K562 (cell line): ENCODE data around the gene FRMD4A.

Experiments used
- BHLHE40 ChIP-seq: IDR thresholded peaks from 2 replicates; pipeline ENCODE4 v1.6.1; 2011; ENCODE audit warnings: low read length, improper control_type of control experiment
- CTCF ChIP-seq, 3 experiments: IDR thresholded peaks in 2 of 3; conservative IDR thresholded peaks in 1 of 3; 2 replicates each; pipeline ENCODE4 v1.5.1; 2011 to 2012; ENCODE audit warnings: low read length in 3 of 3, mild to moderate bottlenecking in 3 of 3, control low read depth in 2 of 3, improper control_type of control experiment in 1 of 3, inconsistent platforms in 1 of 3, low read depth in 1 of 3, mixed read lengths in 1 of 3, moderate library complexity in 1 of 3; ENCODE audit not compliant: insufficient read depth in 2 of 3
- ETS1 ChIP-seq: conservative IDR thresholded peaks from 2 replicates; pipeline ENCODE4 v1.6.1; 2011; ENCODE audit warnings: low read depth, mild to moderate bottlenecking, low read length; ENCODE audit not compliant: control insufficient read depth
- GABPA ChIP-seq: fragments of 200-800 bp; sonication (Bioruptor generic); conservative IDR thresholded peaks from 2 replicates; pipeline ENCODE4 v1.6.1; 2016; ENCODE audit warnings: low read depth, missing genetic modification characterization, missing compliant biosample characterization
- HES1 ChIP-seq: fragments of 450-650 bp; IDR thresholded peaks from 2 replicates; pipeline ENCODE4 v1.6.1; 2016; ENCODE audit warnings: low read depth, mild to moderate bottlenecking, moderate library complexity
- HOMEZ ChIP-seq: fragments of 250-450 bp; sonication (Bioruptor Pico); IDR thresholded peaks from 2 replicates; pipeline ENCODE4 v1.4.0; 2020; ENCODE audit warnings: mild to moderate bottlenecking, moderate library complexity
- PBX2 ChIP-seq, 2 experiments: IDR thresholded peaks in 1 of 2; conservative IDR thresholded peaks in 1 of 2; 2 replicates each; pipeline ENCODE4 v1.6.1; 2016; ENCODE audit warnings: low read depth in 2 of 2, mild to moderate bottlenecking in 1 of 2, missing compliant biosample characterization in 1 of 2, missing genetic modification characterization in 1 of 2, moderate library complexity in 1 of 2
- REST ChIP-seq, 2 experiments: fragments of 450-650 bp; formaldehyde crosslinking in 1 of 2; IDR thresholded peaks; 2 replicates each; pipeline versions ENCODE4 v1.4.0 to v1.6.1; 2014 to 2020; ENCODE audit warnings: mild to moderate bottlenecking in 2 of 2, borderline replicate concordance in 1 of 2, low read depth in 1 of 2
- SMC3 ChIP-seq: conservative IDR thresholded peaks from 2 replicates; pipeline ENCODE4 v1.6.1; 2011; ENCODE audit warnings: low read depth, low read length, improper control_type of control experiment; ENCODE audit not compliant: insufficient read depth
- TCF7L2 ChIP-seq: fragments of 150-350 bp; IDR thresholded peaks from 2 replicates; pipeline ENCODE4 v1.6.1; 2016; ENCODE audit warnings: low read depth, mild to moderate bottlenecking, low read length, moderate library complexity
- ZNF24 ChIP-seq: fragments of 450-650 bp; IDR thresholded peaks from 2 replicates; pipeline ENCODE4 v1.6.1; 2016
- ZNF41 ChIP-seq: fragments of 250-450 bp; sonication (Bioruptor Pico); conservative IDR thresholded peaks from 2 replicates; pipeline ENCODE4 v1.4.0; 2020; ENCODE audit warnings: mild to moderate bottlenecking

DNA sequence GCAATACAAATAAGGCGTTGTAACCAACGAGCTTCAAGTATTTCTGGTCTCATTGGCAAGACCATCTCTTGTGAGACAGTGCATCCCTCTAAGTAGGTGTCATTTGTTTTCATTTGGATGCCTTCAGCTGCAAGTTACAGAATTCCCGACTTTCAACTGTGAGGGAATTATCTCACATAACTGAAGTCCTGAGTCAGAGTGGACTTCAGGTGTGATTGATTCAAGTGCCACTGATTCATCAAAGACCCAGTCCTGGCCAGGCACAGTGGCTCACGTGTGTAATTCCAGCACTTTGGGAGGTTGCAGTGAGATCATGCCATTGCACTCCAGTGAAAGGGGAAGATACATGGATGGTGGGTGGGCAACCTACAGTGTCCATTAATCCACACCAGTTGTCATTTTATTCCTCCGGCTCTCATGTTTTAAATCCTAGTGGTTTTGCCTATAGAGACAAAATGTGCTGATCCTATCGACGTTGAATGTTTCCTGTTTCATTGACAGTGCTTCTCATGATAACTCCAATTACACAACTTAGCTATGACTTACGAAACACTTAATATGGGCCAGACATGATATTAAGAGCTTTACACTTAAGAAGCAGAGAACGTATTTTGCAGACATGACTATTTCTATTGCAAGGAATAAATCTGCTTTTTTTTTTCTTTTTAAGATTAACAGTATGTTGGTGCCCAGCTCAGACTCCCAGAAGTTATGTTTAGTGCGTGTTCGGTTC lies 268.0 kb downstream of the FRMD4A start:
- TF ChIP-seq ZNF41 (CRISPR knock-in tag): no peak
- no peak for TF ChIP-seq REST (IDR thresholded peaks at IDR 0.05; ENCODE audit: borderline replicate concordance)
- TF ChIP-seq REST (CRISPR knock-in tag; IDR thresholded peaks at IDR 0.05; ENCODE audit: low read depth): no peak
- TF ChIP-seq HES1: no peak
- no peak for TF ChIP-seq HOMEZ (CRISPR knock-in tag)
- TF ChIP-seq CTCF (IDR thresholded peaks at IDR 0.05 in 2 of 3, conservative IDR thresholded peaks at IDR 0.05 in 1 of 3; ENCODE audit: insufficient read depth in 2 of 3, low read depth in 1 of 3, low read length in 3 of 3): no peak
- no peak for TF ChIP-seq ZNF24
- no peak for TF ChIP-seq BHLHE40
- TF ChIP-seq PBX2 (CRISPR knock-in tag; IDR thresholded peaks at IDR 0.05; ENCODE audit: low read depth): no peak
- no peak for TF ChIP-seq PBX2 (tag; conservative IDR thresholded peaks at IDR 0.05; ENCODE audit: low read depth)
- TF ChIP-seq ETS1: no peak
- TF ChIP-seq SMC3: no peak
- no peak for TF ChIP-seq GABPA (tag)
- no peak for TF ChIP-seq TCF7L2
